GM12872 (cell line): ENCODE data around the gene PRUNE2.

Experiments
- CTCF ChIP-seq: IDR thresholded peaks from 3 replicates; pipeline ENCODE4 v1.5.1; 2011; ENCODE audit warnings: low read depth, mild to moderate bottlenecking, low read length, moderate library complexity; ENCODE audit not compliant: insufficient read depth

Gene PRUNE2

GRCh38 chr9:76598981-76599380 is 306.9 kb downstream of the PRUNE2 start:
- no peak for TF ChIP-seq CTCF

GRCh38 chr9:76595645-76596044 is 310.3 kb downstream of the PRUNE2 start:
- no peak for TF ChIP-seq CTCF

- TF ChIP-seq CTCF: no peak
These were observed 311.0 kb downstream of the PRUNE2 start for GRCh38 chr9:76594764-76595424.

- no peak for TF ChIP-seq CTCF
These were observed 313.0 kb downstream of the PRUNE2 start for GRCh38 chr9:76592974-76593347.

GRCh38 chr9:76592091-76592973 is 313.6 kb downstream of the PRUNE2 start:
- no peak for TF ChIP-seq CTCF

GRCh38 chr9:76591256-76591950 is 314.5 kb downstream of the PRUNE2 start:
- TF ChIP-seq CTCF: no peak

GRCh38 chr9:76588316-76588715 is 317.6 kb downstream of the PRUNE2 start:
- TF ChIP-seq CTCF: no peak
